ENCODE results near the gene TCP11L2. TPM values are rescaled to one million over a fixed set of nuclear protein-coding genes. Genes with fewer than 3 reads are reported as not detected.

TCP11L2 gene
- total and polyA plus RNA-seq, 2 of the 13 experiments (the other 11 are each of a cell fraction or from before 2014, with no cell fraction given): 4.6 to 24.1 TPM

DNA sequence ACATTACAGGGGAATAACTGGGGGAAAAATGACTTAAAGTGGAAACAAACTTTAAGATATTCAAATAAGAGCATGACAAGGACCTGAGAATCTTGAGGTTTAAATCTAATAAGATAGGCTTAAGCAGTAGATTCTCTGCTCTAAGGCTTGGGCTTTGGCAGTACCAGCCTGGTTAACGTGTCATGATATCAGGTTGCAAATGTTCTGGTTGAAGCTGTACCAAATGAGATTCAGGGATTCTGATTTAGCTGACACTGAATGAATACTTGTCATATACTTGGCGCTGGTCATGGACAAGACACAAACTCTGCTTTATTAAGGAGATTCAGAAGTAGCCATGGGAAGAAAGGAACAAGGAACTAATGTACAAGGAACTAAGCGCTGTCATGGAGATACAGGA is 6.1 kb downstream of the TCP11L2 start:
- no TSS peak for BruUV-seq (replicated peaks)

DNA sequence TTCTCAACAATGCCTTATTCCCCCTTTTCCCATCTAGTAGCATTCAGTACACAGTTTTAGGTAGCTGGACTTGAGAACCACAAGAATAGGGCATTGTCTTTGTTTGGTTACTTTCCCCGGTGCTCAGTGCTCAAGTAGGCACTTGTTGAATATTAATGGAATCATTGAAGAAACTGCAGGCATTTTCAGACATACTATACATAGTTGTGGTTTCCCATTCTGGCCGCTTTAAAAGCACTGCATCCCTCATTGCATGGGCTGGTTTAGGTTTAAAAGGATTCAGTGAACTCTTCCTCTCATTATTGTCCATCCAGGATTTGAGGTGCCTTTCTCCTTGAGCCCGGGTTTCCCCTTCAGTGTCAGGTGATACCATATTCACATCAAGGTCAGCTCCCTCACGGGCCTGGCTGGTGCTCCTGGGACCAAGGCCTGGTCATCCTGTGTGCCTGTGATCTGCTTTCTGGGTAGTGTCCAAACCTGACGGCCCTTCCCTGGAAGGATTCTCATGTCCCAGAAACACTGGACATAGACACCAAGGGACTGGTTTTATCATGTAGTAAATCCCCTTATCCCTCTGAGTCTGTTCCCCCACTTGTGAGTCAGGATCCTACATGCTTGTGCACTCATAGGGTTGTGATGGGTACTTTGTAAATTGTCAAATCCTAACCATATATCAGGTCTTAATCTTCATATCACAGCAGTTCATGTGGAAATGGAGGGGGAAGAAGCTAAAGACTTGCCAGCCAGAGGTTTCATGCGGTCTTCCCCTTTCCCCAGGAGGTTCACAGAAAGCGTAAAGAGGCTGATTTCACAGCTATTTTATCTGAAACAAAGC is 7.4 kb downstream of the TCP11L2 start:
- BruUV-seq (replicated peaks): no TSS peak
- Histone ChIP-seq H3K79me2 (ENCODE audit: insufficient read depth, low read length) (no peaks in the 10 kb centered on the region), H3K9ac (ENCODE audit: insufficient read depth, low read depth, low read length) (no peak overlapping the region), H3K4me1 (ENCODE audit: insufficient read depth, low read length) (peaks cover 49% of the 10 kb centered on the region), H3K4me2 (ENCODE audit: low read depth, low read length) (no peak overlapping the region), H3K36me3 (replicated peaks in 1 of 2; ENCODE audit: control insufficient read depth in 1 of 2, insufficient read depth in 2 of 2, low read length in 2 of 2) (no peaks in the 10 kb centered on the region), H2AFZ (ENCODE audit: low read length) (no peak overlapping the region), H3K9me3 (ENCODE audit: low read length) (no peaks in the 10 kb centered on the region), H4K20me1 (ENCODE audit: insufficient read depth, low read length) (no peaks in the 10 kb centered on the region), H3K27ac (ENCODE audit: extremely low read length, insufficient read depth, low read length) (no peak overlapping the region), H3K4me3 (replicated peaks in 1 of 3; ENCODE audit: insufficient read depth in 1 of 3, low read depth in 2 of 3, low read length in 3 of 3) (no peak overlapping the region), H3K27me3 (ENCODE audit: control insufficient read depth in 1 of 2, insufficient read depth in 2 of 2, low read length in 2 of 2) (no peaks in the 10 kb centered on the region)
- no peak for TF ChIP-seq FOXA3 (CRISPR knock-in tag; IDR thresholded peaks at IDR 0.05)
- no peak for TF ChIP-seq SOX13 (IDR thresholded peaks at IDR 0.05)
- peak in 1 of 2 experiments; percentile 58; a peak in 2 of 4 replicates for TF ChIP-seq SOX13 (CRISPR knock-in tag; conservative IDR thresholded peaks at IDR 0.05 in 1 of 2, IDR thresholded peaks at IDR 0.05 in 1 of 2)
- no peak for TF ChIP-seq NBN (conservative IDR thresholded peaks at IDR 0.05)
- TF ChIP-seq, protein P1, sequence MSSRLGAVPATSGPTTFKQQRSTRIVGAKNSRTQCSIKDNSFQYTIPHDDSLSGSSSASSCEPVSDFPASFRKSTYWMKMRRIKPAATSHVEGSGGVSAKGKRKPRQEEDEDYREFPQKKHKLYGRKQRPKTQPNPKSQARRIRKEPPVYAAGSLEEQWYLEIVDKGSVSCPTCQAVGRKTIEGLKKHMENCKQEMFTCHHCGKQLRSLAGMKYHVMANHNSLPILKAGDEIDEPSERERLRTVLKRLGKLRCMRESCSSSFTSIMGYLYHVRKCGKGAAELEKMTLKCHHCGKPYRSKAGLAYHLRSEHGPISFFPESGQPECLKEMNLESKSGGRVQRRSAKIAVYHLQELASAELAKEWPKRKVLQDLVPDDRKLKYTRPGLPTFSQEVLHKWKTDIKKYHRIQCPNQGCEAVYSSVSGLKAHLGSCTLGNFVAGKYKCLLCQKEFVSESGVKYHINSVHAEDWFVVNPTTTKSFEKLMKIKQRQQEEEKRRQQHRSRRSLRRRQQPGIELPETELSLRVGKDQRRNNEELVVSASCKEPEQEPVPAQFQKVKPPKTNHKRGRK (CRISPR knock-in tag; IDR thresholded peaks at IDR 0.05): no peak
- TF ChIP-seq ASH2L (IDR thresholded peaks at IDR 0.05; ENCODE audit: insufficient read length, low read depth, low read length): no peak
- no peak for TF ChIP-seq ZNF282 (IDR thresholded peaks at IDR 0.05; ENCODE audit: partially characterized antibody)
- TF ChIP-seq RXRB (CRISPR knock-in tag; IDR thresholded peaks at IDR 0.05; ENCODE audit: borderline replicate concordance): no peak
- no peak for TF ChIP-seq ZNF724P (CRISPR knock-in tag; IDR thresholded peaks at IDR 0.05; ENCODE audit: borderline replicate concordance)
- TF ChIP-seq, protein P2, sequence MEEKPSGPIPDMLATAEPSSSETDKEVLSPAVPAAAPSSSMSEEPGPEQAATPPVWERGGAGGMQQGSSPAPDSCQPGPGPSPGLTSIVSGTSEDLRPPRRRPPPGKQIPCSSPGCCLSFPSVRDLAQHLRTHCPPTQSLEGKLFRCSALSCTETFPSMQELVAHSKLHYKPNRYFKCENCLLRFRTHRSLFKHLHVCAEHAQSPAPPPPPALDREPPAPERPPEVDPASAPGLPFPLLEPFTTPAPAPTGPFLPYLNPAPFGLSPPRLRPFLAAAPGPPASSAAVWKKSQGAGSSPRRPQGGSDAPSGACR (CRISPR knock-in tag; IDR thresholded peaks at IDR 0.05): no peak
- no peak for TF ChIP-seq THAP11 (CRISPR knock-in tag; IDR thresholded peaks at IDR 0.05)
- no peak for TF ChIP-seq ZC3H4 (CRISPR knock-in tag; IDR thresholded peaks at IDR 0.05; ENCODE audit: borderline replicate concordance)
- no peak for TF ChIP-seq ATAD3A (CRISPR knock-in tag; IDR thresholded peaks at IDR 0.05)
- 0 out of 2 replicates have a peak, but pooled peaks have one; percentile 7 for TF ChIP-seq SOX5 (CRISPR knock-in tag; IDR thresholded peaks at IDR 0.05; ENCODE audit: borderline replicate concordance)
- TF ChIP-seq MTF2 (CRISPR knock-in tag; IDR thresholded peaks at IDR 0.05; ENCODE audit: borderline replicate concordance): no peak
- ChIA-PET CTCF (ENCODE audit: low intra/inter-chr PET ratio, low total read pairs) (no interaction called here), POLR2A (interaction anchor here (1.3 kb wide), 1 partner anchor 47 kb away, joined by 4 read pairs; the partner anchor contains the start of gene POLR3B)
- FAIRE-seq (no peak), ATAC-seq (no peak; the same call in 2 of the 3 replicates), DNase-seq (ENCODE audit: low spot score) (no peak)
- in situ Hi-C loops (cut with HindIII; ENCODE audit: extremely low pct_ligation_motif_present, low pct_unique_long_range_greater_than_20kb): no loop called here
- intact Hi-C loops (cut with micrococcal nuclease; ENCODE audit: unreplicated experiment): no loop called here
- 57% methylated on average over 7 of the region's 7 CpGs for WGBS (ENCODE audit: low lambda C conversion rate)

More for the DNA sequence above, 6.1 kb downstream of the TCP11L2 start:
- ATAC-seq (no peak), DNase-seq (ENCODE audit: low spot score) (no peak), FAIRE-seq (no peak)
- peaks cover 2% of the 10 kb centered on the region for H3K79me2 ChIP-seq (ENCODE audit: insufficient read depth, low read length)
- no peaks in the 10 kb centered on the region for H3K9me3 ChIP-seq (ENCODE audit: low read length)
- WGBS (ENCODE audit: low lambda C conversion rate): 96% methylated on average over 3 of the region's 3 CpGs
- CTCF ChIA-PET (ENCODE audit: low intra/inter-chr PET ratio, low total read pairs): no interaction called here
- no peaks in the 10 kb centered on the region for H4K20me1 ChIP-seq (ENCODE audit: insufficient read depth, low read length)
- POLR2A ChIA-PET: no interaction called here
- peaks cover 62% of the 10 kb centered on the region for H3K4me1 ChIP-seq (ENCODE audit: insufficient read depth, low read length)
- H3K36me3 ChIP-seq (replicated peaks in 1 of 2; ENCODE audit: control insufficient read depth in 1 of 2, insufficient read depth in 2 of 2, low read length in 2 of 2): no peaks in the 10 kb centered on the region
- no peak overlapping the region for H3K4me3 ChIP-seq (replicated peaks in 1 of 3; ENCODE audit: insufficient read depth in 1 of 3, low read depth in 2 of 3, low read length in 3 of 3)
- in situ Hi-C loops (cut with HindIII; ENCODE audit: extremely low pct_ligation_motif_present, low pct_unique_long_range_greater_than_20kb): no loop called here
- no peaks in the 10 kb centered on the region for H3K27me3 ChIP-seq (ENCODE audit: control insufficient read depth in 1 of 2, insufficient read depth in 2 of 2, low read length in 2 of 2)
- H3K4me2 ChIP-seq (ENCODE audit: low read depth, low read length): no peak overlapping the region
- no peak overlapping the region for H3K9ac ChIP-seq (ENCODE audit: insufficient read depth, low read depth, low read length)
- H2AFZ ChIP-seq (ENCODE audit: low read length): no peak overlapping the region
- H3K27ac ChIP-seq (ENCODE audit: extremely low read length, insufficient read depth, low read length): no peak overlapping the region
- intact Hi-C loops (cut with micrococcal nuclease; ENCODE audit: unreplicated experiment): no loop called here
- TF ChIP-seq PHB2 (IDR thresholded peaks at IDR 0.05; ENCODE audit: partially characterized antibody): no peak
